Upper lobe of left lung (tissue), 4 donors: Measurements from ENCODE around the gene ROS1.

Source experiments
- CTCF ChIP-seq, 6 experiments: fragments of 450-650 bp in 4 of 6; fragments of 200-600 bp in 2 of 6; sonication (generic) in 2 of 6; IDR thresholded peaks; one replicate each; pipeline ENCODE4 v1.5.1; 2016 to 2019; ENCODE audit warnings: antibody characterized with exemption in 6 of 6
- EP300 ChIP-seq, 4 donors: sonication (generic); formaldehyde crosslinking; IDR thresholded peaks; one replicate each; pipeline ENCODE4 v1.5.1; 2017; ENCODE audit warnings: antibody characterized with exemption in 4 of 4, control low read depth in 2 of 4
- POLR2A ChIP-seq, 4 donors: fragments of 450-650 bp; IDR thresholded peaks; one replicate each; pipeline ENCODE4 v1.5.1; 2016 to 2017; ENCODE audit warnings: antibody characterized with exemption in 4 of 4, mild to moderate bottlenecking in 2 of 4
- POLR2AphosphoS5 ChIP-seq, 2 donors: sonication (generic); formaldehyde crosslinking; IDR thresholded peaks; one replicate each; pipeline ENCODE4 v1.5.1; 2017; ENCODE audit warnings: antibody characterized with exemption in 2 of 2

- TF ChIP-seq EP300 (IDR thresholded peaks at IDR 0.05) (no peak), CTCF (IDR thresholded peaks at IDR 0.05) (no peak), POLR2A (IDR thresholded peaks at IDR 0.05) (no peak), POLR2AphosphoS5 (IDR thresholded peaks at IDR 0.05) (no peak)
Measured at GRCh38 chr6:117269638-117270054, 156.1 kb downstream of the ROS1 start.
